ENCODE results near the gene ADGRE3.

DNA sequence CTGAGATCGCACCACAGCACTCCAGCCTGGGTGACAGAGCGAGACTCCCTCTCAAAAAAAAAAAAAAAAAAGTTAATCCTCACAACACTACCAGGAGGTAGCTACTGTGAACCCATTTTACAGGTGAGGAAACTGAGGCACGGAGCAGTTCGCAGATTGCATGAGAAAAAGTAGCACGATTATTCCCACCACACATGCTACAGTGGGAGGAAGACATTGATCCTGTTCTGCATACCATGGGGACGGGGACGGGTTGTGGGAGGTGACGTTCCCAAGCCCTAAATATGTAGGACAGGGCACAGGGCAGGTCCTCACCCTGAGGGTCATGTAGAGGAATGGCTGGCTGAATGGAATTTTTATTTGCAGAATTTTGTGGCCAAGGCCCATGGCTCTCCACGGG, 68.0 kb downstream of the ADGRE3 start:
- no peak for TF ChIP-seq POLR2A (IDR thresholded peaks at IDR 0.05; ENCODE audit: low read length)
- no peak for TF ChIP-seq GATA1 (IDR thresholded peaks at IDR 0.05; ENCODE audit: low read depth, low read length)

All from erythroblast (primary cell).